Measurements from ENCODE around the gene BAHCC1.
"Not testable (repeated sequence)": the region's sequence is repeated elsewhere in the genome, so short reads cannot be mapped to it uniquely, and the experiment has no call there.

DNA sequence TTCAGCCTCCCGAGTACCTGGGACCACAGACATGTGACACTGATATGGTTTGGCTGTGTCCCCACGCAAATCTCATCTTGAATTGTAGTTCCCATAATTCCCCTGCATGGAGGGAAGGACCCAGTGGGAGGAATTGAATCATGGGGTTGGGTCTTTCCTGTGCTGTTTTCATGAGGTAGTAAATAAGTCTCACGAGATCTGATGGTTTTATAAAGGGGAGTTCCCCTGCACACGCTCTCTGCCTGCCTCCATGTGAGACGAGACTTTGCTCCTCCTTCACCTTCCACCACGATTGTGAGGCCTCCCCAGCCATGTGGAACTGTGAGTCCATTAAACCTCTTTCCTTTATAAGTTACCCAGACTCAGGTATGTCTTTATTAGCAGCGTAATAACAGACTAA is 33.3 kb upstream of the BAHCC1 start:
- TF ChIP-seq, protein P1, sequence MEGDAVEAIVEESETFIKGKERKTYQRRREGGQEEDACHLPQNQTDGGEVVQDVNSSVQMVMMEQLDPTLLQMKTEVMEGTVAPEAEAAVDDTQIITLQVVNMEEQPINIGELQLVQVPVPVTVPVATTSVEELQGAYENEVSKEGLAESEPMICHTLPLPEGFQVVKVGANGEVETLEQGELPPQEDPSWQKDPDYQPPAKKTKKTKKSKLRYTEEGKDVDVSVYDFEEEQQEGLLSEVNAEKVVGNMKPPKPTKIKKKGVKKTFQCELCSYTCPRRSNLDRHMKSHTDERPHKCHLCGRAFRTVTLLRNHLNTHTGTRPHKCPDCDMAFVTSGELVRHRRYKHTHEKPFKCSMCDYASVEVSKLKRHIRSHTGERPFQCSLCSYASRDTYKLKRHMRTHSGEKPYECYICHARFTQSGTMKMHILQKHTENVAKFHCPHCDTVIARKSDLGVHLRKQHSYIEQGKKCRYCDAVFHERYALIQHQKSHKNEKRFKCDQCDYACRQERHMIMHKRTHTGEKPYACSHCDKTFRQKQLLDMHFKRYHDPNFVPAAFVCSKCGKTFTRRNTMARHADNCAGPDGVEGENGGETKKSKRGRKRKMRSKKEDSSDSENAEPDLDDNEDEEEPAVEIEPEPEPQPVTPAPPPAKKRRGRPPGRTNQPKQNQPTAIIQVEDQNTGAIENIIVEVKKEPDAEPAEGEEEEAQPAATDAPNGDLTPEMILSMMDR (IDR thresholded peaks at IDR 0.05; ENCODE audit: low read length): not testable (repeated sequence)
- TF ChIP-seq EZH2 (optimal IDR thresholded peaks at IDR 0.05; ENCODE audit: low read depth, low read length); EZH2phosphoT487 (IDR thresholded peaks at IDR 0.05; ENCODE audit: low read length): not testable (repeated sequence)
